Mucosa of rectum (tissue), 2 donors: ENCODE results near the gene CTNNBL1.

Source experiments
- H3K27ac ChIP-seq, 2 donors: one replicate each; pipeline ENCODE4 v1.7.0; 2013; ENCODE audit warnings: inconsistent platforms in 2 of 2, low read depth in 2 of 2, low read length in 2 of 2
- H3K27me3 ChIP-seq, 2 donors: one replicate each; pipeline ENCODE4 v1.7.0; 2013; ENCODE audit warnings: low read length in 2 of 2; ENCODE audit not compliant: control insufficient read depth in 2 of 2, insufficient read depth in 2 of 2
- H3K36me3 ChIP-seq, 2 donors: one replicate each; pipeline ENCODE4 v1.7.0; 2013; ENCODE audit warnings: low read length in 2 of 2; ENCODE audit not compliant: control insufficient read depth in 2 of 2, insufficient read depth in 2 of 2
- H3K4me1 ChIP-seq, 2 donors: one replicate each; pipeline ENCODE4 v1.7.0; 2013; ENCODE audit warnings: low read length in 2 of 2, mild to moderate bottlenecking in 1 of 2; ENCODE audit not compliant: control insufficient read depth in 2 of 2, insufficient read depth in 2 of 2
- H3K4me3 ChIP-seq, 2 donors: one replicate each; pipeline ENCODE4 v1.7.0; 2013; ENCODE audit warnings: low read length in 2 of 2
- H3K9ac ChIP-seq, 2 donors: one replicate each; pipeline ENCODE4 v1.7.0; 2013; ENCODE audit warnings: low read length in 2 of 2, low read depth in 1 of 2, mild to moderate bottlenecking in 1 of 2
- H3K9me3 ChIP-seq, 2 donors: one replicate each; pipeline ENCODE4 v1.7.0; 2013; ENCODE audit warnings: low read length in 2 of 2; ENCODE audit not compliant: control insufficient read depth in 2 of 2
- donor health status: healthy.
- donor health status: Normal muscosa, but diverticular disease.

The CTNNBL1 gene

GRCh38 chr20:37921341-37921929, 227.6 kb downstream of the CTNNBL1 start:
- no peaks in the 10 kb centered on the region for H3K4me1 ChIP-seq
- no peaks in the 10 kb centered on the region for H3K36me3 ChIP-seq
- no peak overlapping the region for H3K27ac ChIP-seq
- no peak overlapping the region for H3K9ac ChIP-seq
- no peaks in the 10 kb centered on the region for H3K9me3 ChIP-seq
- no peak overlapping the region for H3K4me3 ChIP-seq
- peaks cover 8 to 13% of the 10 kb centered on the region in 2 donors for H3K27me3 ChIP-seq
